Lung (tissue), 12 donors: ENCODE data around the gene RPL21. TPM values are rescaled to one million over a fixed set of nuclear protein-coding genes. Genes with fewer than 3 reads are reported as not detected.

Source experiments
- ATAC-seq: fragments of 200-7000 bp; cut with Tn5 transposase; one replicate; pipeline ENCODE4 v1.9.1; 2020; ENCODE audit warnings: moderate number of reproducible peaks; ENCODE audit not compliant: insufficient read depth, low FRiP score
- DNase-seq, 3 donors: peaks; one replicate each; pipeline ENCODE4 v3.0.0-alpha.2; 2013 to 2017
- H3K27ac ChIP-seq, 2 donors: one replicate each; pipeline ENCODE4 v1.5.1; 2013; ENCODE audit warnings: mild to moderate bottlenecking in 2 of 2, moderate library complexity in 2 of 2, control low read depth in 1 of 2, inconsistent platforms in 1 of 2, low read depth in 1 of 2, low read length in 1 of 2
- H3K27me3 ChIP-seq, 3 donors: one replicate each; pipeline ENCODE4 v1.5.1; 2013; ENCODE audit warnings: low read length in 2 of 3; ENCODE audit not compliant: control insufficient read depth in 3 of 3, insufficient read depth in 3 of 3
- H3K36me3 ChIP-seq, 4 donors: one replicate each; pipeline ENCODE4 v1.5.1; 2013; ENCODE audit warnings: low read length in 4 of 4, mild to moderate bottlenecking in 1 of 4, moderate library complexity in 1 of 4; ENCODE audit not compliant: control insufficient read depth in 4 of 4, insufficient read depth in 4 of 4
- H3K4me1 ChIP-seq, 5 donors: one replicate each; pipeline ENCODE4 v1.5.1; 2013; ENCODE audit warnings: low read length in 5 of 5, mild to moderate bottlenecking in 2 of 5, moderate library complexity in 1 of 5; ENCODE audit not compliant: control insufficient read depth in 5 of 5, insufficient read depth in 5 of 5
- H3K4me3 ChIP-seq: one replicate; pipeline ENCODE4 v1.5.1; 2013; ENCODE audit warnings: mild to moderate bottlenecking, control low read depth, moderate library complexity
- H3K9ac ChIP-seq, 2 donors: one replicate each; pipeline ENCODE4 v1.5.1; 2013; ENCODE audit warnings: low read length in 2 of 2, control low read depth in 1 of 2; ENCODE audit not compliant: insufficient read depth in 1 of 2
- H3K9me3 ChIP-seq, 4 donors: one replicate each; pipeline ENCODE4 v1.5.1; 2013; ENCODE audit warnings: low read length in 3 of 4, mild to moderate bottlenecking in 1 of 4, moderate library complexity in 1 of 4; ENCODE audit not compliant: control insufficient read depth in 4 of 4, insufficient read depth in 3 of 4
- WGBS, 2 donors: extraction: QIAGEN DNeasy Blood & Tissue Kit; methylation state at CpG; one replicate each; pipeline ENCODE4 v1.1.7; 2013; 5-methylcytosine and 5-hydroxymethylcytosine counted together
- polyA plus RNA-seq, 2 donors: library from polyadenylated mRNA; stranded (reverse); fragments of 200-250 nt; gene quantifications; one replicate each; pipeline ENCODE4 v1.2.1, GENCODE V29; 2013
- total RNA-seq, 2 donors: library from RNA; depleted of rRNA in 1 of 2; stranded (reverse); fragments of >200 nt in 1 of 2; gene quantifications; one replicate each; pipeline ENCODE4 v1.2.1, GENCODE V29; 2014 to 2021
- TF ChIP-seq, protein P1 (sequence below): IDR thresholded peaks from 2 replicates; pipeline ENCODE4 v1.5.1; 2012; ENCODE audit warnings: mild to moderate bottlenecking; ENCODE audit errors: control extremely low read depth, extremely low read depth
- donor health status: control.
- donor health status: control.
- donor health status: Bipolar disorder and iron deficiency.
- donor health status: healthy.
- donor health status: DM: yes; HTN: yes; CAD: no.

The RPL21 gene
- total and polyA plus RNA-seq, 4 donors: 796 to 1,951 (median 915) TPM

DNA sequence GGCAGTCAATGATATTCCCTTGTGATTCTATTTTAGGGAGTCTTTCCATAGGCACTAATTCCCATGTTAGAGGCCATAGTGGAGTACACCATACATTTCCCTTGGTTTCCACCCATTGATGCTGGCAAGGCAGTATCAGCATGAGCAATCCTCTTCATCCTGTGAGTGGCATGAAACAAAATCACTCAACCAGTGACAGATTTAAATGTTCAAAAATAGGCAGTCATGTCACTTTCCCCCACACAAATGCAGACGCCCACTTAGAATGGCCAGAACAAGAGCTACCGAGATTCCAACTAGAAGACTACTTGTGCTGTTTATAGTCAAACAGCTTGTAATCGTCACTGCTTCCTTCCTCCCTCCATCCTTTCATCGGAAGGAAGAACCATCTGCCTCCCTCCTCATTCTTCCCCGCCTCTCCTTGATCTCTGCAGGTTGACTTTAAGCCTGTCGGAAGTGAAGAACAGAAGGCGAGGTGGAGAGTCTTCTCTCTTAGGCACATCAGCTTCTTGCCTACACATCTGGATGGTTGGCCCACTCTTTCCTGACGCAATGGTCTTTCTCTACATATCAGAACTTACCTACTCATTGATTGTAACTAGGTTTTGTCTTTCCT lies 41.8 kb downstream of the RPL21 start:
- Histone ChIP-seq H3K9ac (no peak overlapping the region), H3K9me3 (no peaks in the 10 kb centered on the region), H3K4me3 (no peak overlapping the region), H3K27ac (no peak overlapping the region), H3K4me1 (no peaks in the 10 kb centered on the region), H3K36me3 (no peaks in the 10 kb centered on the region), H3K27me3 (no peaks in the 10 kb centered on the region)
- DNase-seq: no peak
- TF ChIP-seq, protein P1, sequence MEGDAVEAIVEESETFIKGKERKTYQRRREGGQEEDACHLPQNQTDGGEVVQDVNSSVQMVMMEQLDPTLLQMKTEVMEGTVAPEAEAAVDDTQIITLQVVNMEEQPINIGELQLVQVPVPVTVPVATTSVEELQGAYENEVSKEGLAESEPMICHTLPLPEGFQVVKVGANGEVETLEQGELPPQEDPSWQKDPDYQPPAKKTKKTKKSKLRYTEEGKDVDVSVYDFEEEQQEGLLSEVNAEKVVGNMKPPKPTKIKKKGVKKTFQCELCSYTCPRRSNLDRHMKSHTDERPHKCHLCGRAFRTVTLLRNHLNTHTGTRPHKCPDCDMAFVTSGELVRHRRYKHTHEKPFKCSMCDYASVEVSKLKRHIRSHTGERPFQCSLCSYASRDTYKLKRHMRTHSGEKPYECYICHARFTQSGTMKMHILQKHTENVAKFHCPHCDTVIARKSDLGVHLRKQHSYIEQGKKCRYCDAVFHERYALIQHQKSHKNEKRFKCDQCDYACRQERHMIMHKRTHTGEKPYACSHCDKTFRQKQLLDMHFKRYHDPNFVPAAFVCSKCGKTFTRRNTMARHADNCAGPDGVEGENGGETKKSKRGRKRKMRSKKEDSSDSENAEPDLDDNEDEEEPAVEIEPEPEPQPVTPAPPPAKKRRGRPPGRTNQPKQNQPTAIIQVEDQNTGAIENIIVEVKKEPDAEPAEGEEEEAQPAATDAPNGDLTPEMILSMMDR: no peak
- ATAC-seq: no peak
- WGBS, 2 donors: 60 to 61% methylated on average over 8 of the region's 8 CpGs

DNA sequence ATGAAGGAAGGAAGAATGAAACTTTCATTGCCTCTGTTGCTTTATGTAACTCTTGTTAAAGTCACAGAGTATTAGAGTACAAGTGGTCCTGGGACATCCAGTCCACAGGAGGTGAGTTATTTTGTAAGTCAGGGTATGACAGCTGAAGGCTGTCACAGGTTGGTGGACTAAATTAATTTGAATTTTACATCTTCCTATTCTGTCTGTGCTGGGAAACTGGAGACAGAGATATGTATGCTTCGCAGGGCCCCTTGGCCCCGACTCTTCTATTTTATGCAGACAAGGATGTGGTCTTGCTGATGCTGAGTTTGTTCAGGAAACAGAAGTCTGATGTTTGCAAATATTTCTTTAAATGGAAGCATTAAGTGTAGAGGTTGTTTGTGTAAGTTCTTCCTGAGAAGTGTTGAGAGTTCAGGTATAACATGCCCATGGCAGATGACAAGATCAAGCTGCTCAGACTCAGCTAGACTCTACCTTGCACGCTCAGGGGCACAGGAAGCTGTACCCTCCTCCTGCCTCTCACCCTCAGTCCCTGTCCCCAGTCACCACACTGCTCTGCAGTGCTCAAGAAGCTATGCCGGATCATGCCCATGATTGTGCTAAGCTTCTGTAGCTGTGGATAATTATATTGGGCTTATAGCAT lies 42.6 kb downstream of the RPL21 start:
- Histone ChIP-seq H3K4me1 (peaks cover 0 to under 1% (median 0%) of the 10 kb centered on the region in 5 donors), H3K27me3 (no peaks in the 10 kb centered on the region), H3K4me3 (no peak overlapping the region), H3K27ac (no peak overlapping the region), H3K9me3 (no peaks in the 10 kb centered on the region), H3K36me3 (no peaks in the 10 kb centered on the region), H3K9ac (no peak overlapping the region)
- WGBS, 2 donors: 36 to 50% methylated on average over 4 of the region's 4 CpGs
- no peak for DNase-seq
- no peak for ATAC-seq
- TF ChIP-seq, protein P1: no peak

DNA sequence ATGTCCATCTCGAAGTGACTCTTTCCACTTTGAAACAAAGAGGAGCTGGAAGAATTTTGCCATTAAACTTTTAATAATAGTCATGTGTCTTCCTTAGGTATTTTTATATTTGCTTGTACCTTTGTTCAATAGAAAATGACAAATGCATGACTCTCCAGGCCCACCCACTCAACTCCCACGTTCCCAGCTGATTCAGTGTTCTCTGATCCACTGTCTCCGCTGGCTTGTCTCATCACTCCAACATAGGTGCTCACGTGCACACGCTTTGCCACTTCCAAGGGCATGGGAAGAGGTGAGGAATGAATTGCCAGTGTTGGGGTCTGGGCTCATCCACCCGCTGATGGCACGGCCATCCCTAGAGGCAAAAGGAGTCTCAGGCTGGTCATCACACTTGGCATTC lies 43.7 kb downstream of the RPL21 start:
- Histone ChIP-seq H3K36me3 (no peaks in the 10 kb centered on the region), H3K9ac (no peak overlapping the region), H3K27me3 (no peaks in the 10 kb centered on the region), H3K27ac (no peak overlapping the region), H3K4me1 (peaks cover 0 to 1% (median 0%) of the 10 kb centered on the region in 5 donors), H3K9me3 (no peaks in the 10 kb centered on the region), H3K4me3 (no peak overlapping the region)
- no peak for ATAC-seq
- WGBS, 2 donors: 91 to 92% methylated on average over 7 of the region's 7 CpGs
- no peak for DNase-seq
- TF ChIP-seq, protein P1: no peak
